NCI-H2029 (cell line): Measurements from ENCODE around the gene NR2C1.
"Not testable (repeated sequence)": the region's sequence is repeated elsewhere in the genome, so short reads cannot be mapped to it uniquely, and the experiment has no call there.

Source experiments
- DNase-seq: peaks from one replicate; lab custom pipeline; 2025; lab: John Stamatoyannopoulos, UW

Gene NR2C1

GRCh38 chr12:95002754-95003153 lies 70.7 kb downstream of the NR2C1 start:
- no peak for DNase-seq

GRCh38 chr12:94998326-94998725 lies 75.1 kb downstream of the NR2C1 start:
- DNase-seq, result no peak

DNA sequence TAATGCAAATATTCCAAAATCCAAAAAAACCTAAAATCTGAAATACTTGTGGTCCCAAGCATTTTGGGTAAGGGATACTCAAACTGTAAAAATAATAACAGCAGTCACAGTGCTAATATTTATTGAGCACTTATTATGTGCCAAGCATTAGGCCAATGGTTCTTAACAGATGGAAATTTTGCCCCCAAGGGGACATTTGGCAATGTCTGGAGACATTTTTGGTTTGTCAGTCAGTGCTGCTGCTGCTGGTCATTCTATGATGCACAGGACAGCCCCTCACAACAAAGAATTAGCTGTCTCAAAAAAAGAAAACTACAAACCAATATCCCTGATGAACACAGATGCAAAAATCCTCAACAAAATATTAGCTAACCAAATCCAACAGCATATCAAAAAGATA lies 75.7 kb downstream of the NR2C1 start:
- DNase-seq, result no peak

DNA sequence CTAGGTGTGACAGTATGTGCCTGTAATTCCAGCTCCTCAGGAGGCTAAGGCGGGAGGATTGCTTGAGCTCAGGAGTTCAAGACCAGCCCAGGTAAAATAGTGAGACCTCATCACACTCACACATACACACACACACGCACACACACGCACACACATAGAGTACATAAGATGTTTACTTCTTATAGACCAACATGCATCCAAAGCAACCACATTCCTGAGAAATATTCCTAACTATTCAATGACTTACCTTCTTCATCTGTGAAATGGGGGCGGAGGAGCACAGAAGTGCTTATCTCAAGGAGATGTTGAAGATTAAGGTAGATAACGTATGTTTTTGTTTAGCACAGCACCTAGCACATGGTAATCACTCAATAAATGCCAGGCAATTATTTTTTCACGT lies 76.4 kb downstream of the NR2C1 start:
- no peak for DNase-seq

DNA sequence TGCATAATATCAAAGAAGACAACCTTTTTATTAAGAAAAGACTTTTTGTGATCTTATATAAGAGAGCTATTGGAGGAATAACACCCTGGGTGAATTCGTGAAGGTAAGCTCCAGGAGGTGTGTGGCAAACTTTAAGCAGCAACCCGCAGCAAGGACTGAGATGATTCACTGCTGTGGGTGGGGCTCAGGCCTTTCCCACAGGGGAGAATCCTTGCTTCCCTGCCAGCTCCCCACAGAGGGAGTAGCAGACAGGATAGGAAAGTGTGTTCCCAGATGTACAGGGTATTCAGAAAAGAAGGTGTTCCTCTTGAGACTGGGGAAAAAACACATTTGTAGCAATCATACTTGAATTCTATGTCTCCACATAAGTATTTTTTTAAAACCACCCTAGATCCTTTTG lies 79.1 kb downstream of the NR2C1 start:
- DNase-seq, result no peak

GRCh38 chr12:94993855-94994254 lies 79.6 kb downstream of the NR2C1 start:
- DNase-seq, result not testable (repeated sequence)

DNA sequence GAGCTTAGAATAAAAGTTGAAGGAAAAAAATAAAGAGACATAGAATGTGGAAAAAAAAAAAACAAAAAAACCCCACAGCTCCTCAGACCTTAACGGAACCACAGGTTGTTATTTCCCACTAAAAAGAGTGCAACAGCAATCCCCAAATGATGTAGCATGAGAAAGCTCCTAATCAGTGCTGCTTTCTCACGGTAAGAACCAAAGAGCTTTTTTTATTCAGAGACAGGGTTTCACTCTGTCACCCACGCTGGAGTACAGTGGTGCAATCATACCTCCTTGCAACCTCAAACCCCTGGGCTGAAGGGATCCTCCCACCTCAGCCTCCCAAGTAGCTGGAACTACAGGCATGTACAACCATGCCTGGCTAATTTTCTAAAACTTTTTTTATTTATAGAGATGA lies 83.2 kb downstream of the NR2C1 start:
- no peak for DNase-seq

DNA sequence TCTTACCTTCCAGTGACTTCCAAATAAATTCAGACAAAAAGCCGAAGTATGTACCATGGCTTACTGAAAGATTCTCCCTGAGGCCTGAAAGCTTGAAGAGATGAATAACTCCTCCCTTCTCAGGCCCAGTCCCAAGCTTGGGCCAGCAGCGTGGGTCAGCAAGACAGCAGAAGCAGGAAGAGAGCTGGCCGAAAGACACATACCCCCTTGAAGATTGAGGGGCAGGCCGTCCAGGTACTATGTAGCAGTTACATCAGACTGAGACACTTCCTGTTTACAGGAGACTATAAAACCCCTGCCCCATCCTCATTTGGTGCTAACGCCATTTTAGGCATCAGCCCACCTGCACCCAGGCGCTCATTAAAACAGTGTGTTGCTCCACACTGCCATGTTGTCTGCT lies 84.9 kb downstream of the NR2C1 start:
- DNase-seq, result no peak

DNA sequence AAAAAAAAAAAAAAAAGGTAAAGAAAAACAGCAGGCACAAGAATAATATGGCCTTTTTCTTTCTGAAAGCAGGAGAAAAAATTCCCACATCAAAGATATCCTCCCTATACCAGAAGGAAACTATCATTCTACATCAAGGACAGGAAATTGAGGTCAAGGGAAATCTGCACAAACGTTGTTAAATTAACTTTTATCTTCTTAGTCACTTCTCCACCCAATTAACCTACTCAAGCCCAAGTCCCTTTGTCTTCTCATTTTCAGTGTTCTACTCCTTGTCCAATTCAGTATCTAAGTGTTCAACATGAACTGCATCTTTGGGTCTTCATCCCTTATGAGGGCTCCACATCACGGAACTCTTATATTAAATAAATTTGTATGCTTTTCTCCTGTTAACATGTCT lies 85.6 kb downstream of the NR2C1 start:
- no peak for DNase-seq

GRCh38 chr12:94987076-94987669 lies 86.2 kb downstream of the NR2C1 start:
- no peak for DNase-seq

- DNase-seq, result not testable (repeated sequence)
Measured at GRCh38 chr12:94985099-94985498, 88.3 kb downstream of the NR2C1 start.

GRCh38 chr12:94983321-94983720 lies 90.1 kb downstream of the NR2C1 start:
- DNase-seq, result no peak

DNA sequence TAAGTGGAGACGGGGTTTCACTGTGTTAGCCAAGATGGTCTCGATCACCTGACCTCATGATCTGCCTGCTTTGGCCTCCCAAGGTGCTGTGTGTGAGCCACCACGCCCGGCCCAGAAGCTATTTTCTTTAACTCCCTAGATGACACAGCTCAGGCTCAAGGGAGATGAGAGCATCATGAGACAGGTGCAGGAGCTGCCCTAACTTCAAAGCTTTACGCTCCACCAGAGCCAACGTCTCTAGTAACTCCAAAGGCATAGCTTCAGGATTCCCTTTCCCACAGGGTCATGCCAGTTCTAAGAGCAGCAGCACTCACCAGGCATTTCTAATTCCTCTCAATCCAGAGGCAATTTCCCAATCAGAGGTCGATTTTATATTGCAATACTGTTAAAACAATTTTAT lies 91.0 kb downstream of the NR2C1 start:
- DNase-seq, result no peak

GRCh38 chr12:94980577-94980976 lies 92.8 kb downstream of the NR2C1 start:
- no peak for DNase-seq

GRCh38 chr12:94979941-94980340 lies 93.5 kb downstream of the NR2C1 start:
- no peak for DNase-seq

DNA sequence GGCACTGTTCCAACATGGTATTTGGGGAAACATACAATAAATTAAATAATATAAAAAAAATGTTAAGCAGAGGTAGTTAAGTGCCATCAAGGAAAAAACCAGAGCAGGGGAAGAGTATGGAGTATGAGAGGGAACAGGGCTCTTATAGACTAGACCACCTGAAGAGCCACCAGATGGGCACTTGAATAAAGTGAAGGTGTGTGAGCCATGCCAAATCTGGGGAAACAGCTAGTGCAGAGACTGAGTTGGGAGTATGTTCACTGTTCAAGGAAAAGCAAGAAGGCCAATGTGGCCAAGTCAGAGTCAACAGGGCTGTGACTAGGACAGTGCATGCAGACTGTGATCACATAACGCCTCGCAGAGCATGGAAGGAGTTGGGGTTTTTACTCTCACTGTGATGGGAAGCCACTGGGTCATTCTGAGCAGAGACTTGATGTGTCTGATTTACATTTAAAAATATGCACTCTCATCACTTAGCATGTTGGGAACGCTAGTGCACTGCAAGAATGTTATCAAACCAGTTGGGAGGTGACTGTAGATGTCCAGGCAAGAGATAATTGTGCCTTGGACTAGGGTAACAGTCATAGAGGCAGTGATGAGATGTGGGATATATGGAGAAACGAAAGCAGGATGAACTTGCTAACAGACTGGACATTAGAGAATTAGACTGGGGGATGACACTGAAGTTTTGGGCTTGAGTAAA lies 95.5 kb downstream of the NR2C1 start:
- DNase-seq, result no peak

- no peak for DNase-seq
Measured at GRCh38 chr12:94973221-94973620, 100.2 kb downstream of the NR2C1 start.

DNA sequence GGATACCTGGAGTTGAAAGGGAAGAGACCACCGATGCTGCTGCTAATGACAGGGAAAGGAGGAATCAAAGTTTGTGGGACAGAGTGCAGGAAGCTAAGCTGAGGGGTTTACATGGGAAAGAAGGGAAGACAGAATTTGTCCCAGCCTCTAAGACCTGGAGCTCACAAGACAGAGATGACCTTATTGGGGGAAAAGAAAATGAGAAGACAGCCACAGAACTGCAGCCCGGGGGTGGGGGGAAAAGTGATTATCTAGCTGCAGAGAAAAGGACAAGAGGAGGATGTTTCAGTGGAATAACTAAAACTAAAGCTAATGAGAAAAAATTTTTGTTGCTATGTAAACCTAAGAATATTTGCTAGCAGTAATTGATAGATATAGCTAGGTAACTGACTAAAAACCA lies 100.6 kb downstream of the NR2C1 start:
- DNase-seq, result no peak

DNA sequence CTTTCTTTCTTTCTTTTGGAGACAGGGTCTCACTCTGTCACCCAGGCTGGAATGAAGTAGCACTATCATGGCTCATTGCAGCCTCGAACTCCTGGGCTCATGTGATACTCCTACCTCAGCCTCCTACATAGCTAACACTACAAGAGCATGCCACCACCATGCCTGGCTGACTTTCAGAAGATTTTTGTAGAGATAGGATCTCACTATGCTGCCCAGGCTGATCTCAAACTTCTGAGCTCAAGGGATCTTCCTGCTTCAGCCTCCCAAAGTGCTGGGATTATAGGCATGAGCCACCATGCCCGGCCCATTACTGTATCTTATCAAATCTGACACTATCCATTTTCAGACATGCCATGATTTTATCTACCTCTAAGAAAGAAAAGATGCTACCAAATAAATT lies 101.5 kb downstream of the NR2C1 start:
- DNase-seq, result no peak

DNA sequence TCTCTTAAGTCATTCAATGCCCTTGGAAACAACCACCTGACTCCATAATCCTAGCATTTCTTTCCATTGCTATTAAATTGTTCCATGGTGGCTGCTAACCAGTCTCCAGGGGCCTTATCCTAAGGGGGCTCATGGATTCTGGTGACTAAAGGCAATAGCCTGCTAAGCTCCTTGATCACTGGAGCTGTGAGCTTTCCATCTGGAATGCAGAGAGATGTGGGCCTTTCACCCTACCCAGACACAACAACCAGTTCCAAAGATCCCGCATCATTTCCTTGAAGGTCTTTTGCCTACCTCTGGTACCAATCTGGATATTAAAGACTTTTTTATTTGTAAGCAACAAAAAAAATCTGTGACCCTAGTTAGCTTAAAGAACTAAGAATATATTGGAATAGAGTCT lies 102.9 kb downstream of the NR2C1 start:
- no peak for DNase-seq
